ENCODE results near the gene CUL5.
A peak's percentile ranks its signal among the peaks of the same experiment; 100 is the strongest.

GRCh38 chr11:108008656-108009496 lies at the start of gene CUL5:
- TF ChIP-seq ELF4 (IDR thresholded peaks at IDR 0.05) = peak; percentile 72
- TF ChIP-seq, protein P1, sequence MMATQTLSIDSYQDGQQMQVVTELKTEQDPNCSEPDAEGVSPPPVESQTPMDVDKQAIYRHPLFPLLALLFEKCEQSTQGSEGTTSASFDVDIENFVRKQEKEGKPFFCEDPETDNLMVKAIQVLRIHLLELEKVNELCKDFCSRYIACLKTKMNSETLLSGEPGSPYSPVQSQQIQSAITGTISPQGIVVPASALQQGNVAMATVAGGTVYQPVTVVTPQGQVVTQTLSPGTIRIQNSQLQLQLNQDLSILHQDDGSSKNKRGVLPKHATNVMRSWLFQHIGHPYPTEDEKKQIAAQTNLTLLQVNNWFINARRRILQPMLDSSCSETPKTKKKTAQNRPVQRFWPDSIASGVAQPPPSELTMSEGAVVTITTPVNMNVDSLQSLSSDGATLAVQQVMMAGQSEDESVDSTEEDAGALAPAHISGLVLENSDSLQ (IDR thresholded peaks at IDR 0.05) = no peak
- no peak for TF ChIP-seq BHLHE40 (IDR thresholded peaks at IDR 0.05; ENCODE audit: borderline replicate concordance)

Data from HEK293T (cell line).